DOHH2 (cell line): ENCODE measurements around the gene PAFAH2.

Experiments
- H3F3A ChIP-seq: fragments of 200-600 bp; sonication (generic), shearing (Covaris generic); 2 replicates; pipeline ENCODE4 v1.6.0; 2016; ENCODE audit warnings: antibody characterized with exemption, mild to moderate bottlenecking; ENCODE audit not compliant: control insufficient read depth, insufficient read depth
- H3K27ac ChIP-seq: fragments of 200-600 bp; sonication (generic); 2 replicates; pipeline ENCODE4 v1.5.1; 2014; ENCODE audit warnings: low read depth, mild to moderate bottlenecking, low read length, moderate library complexity
- H3K27me3 ChIP-seq: fragments of 200-600 bp; sonication (generic); 2 replicates; pipeline ENCODE4 v1.6.1; 2014; ENCODE audit warnings: mild to moderate bottlenecking, low read length, mixed read lengths; ENCODE audit not compliant: control insufficient read depth
- H3K36me3 ChIP-seq: fragments of 200-600 bp; sonication (generic); 2 replicates; pipeline ENCODE4 v1.6.1; 2014; ENCODE audit warnings: mild to moderate bottlenecking, low read length, moderate library complexity, mixed read lengths; ENCODE audit not compliant: control insufficient read depth
- H3K4me1 ChIP-seq: fragments of 200-600 bp; sonication (generic); 2 replicates; pipeline ENCODE4 v1.6.1; 2014; ENCODE audit warnings: mild to moderate bottlenecking, low read length, mixed read lengths; ENCODE audit not compliant: control insufficient read depth
- H3K4me2 ChIP-seq: fragments of 200-600 bp; sonication (generic); 2 replicates; pipeline ENCODE4 v1.6.0; 2014; ENCODE audit warnings: mild to moderate bottlenecking, low read length, moderate library complexity
- H3K4me3 ChIP-seq: fragments of 200-600 bp; sonication (generic); 2 replicates; pipeline ENCODE4 v1.5.1; 2014; ENCODE audit warnings: mild to moderate bottlenecking, low read length, mixed read lengths
- H3K79me2 ChIP-seq: fragments of 200-600 bp; sonication (generic); 2 replicates; pipeline ENCODE4 v1.6.1; 2014; ENCODE audit warnings: mild to moderate bottlenecking, low read length, mixed read lengths; ENCODE audit not compliant: control insufficient read depth
- H3K9me2 ChIP-seq: fragments of 200-600 bp; sonication (generic); replicated peaks from 2 replicates; pipeline ENCODE4 v1.6.1; 2014; ENCODE audit warnings: mild to moderate bottlenecking, low read length, mixed read lengths; ENCODE audit not compliant: control insufficient read depth
- H3K9me3 ChIP-seq: fragments of 200-600 bp; sonication (generic); 2 replicates; pipeline ENCODE4 v1.6.1; 2014; ENCODE audit warnings: antibody characterized with exemption, low read length, mixed read lengths; ENCODE audit not compliant: control insufficient read depth, insufficient read depth
- H4K20me1 ChIP-seq: fragments of 200-600 bp; sonication (generic); 2 replicates; pipeline ENCODE4 v1.6.0; 2014; ENCODE audit warnings: low read depth, mild to moderate bottlenecking, antibody characterized with exemption, low read length, moderate library complexity; ENCODE audit not compliant: control insufficient read depth, insufficient read depth
- EZH2phosphoT487 ChIP-seq: fragments of 200-600 bp; sonication (generic); IDR thresholded peaks from 2 replicates; pipeline ENCODE4 v1.6.1; 2017; ENCODE audit warnings: borderline replicate concordance, mild to moderate bottlenecking, antibody characterized with exemption, low read length, moderate library complexity, mixed read lengths
- TF ChIP-seq, protein P1 (sequence below): fragments of 200-600 bp; sonication (generic); IDR thresholded peaks from one replicate; pipeline ENCODE4 v1.5.1; 2014; ENCODE audit warnings: antibody characterized with exemption, mild to moderate bottlenecking, low read depth, low read length; ENCODE audit not compliant: poor library complexity, severe bottlenecking

Gene PAFAH2

DNA sequence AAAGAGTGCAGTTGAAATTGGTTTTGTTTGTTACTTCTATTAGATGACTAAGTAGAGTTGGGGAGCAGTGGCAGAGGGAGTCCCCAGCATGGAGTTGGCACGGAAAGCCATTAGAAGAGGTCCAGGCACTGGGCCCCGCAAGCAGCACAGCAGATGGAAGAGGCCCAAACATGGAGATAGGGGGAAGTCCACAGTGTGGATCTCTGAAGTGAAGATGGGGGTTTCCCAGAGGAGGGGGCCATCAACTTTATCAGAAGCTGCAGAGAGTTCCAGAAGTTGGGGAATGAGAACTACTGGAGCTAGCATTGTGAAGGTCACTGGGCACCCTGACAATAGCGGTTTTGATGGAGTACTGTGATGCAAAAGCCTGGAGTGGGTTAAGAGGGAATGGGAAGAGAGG is 30.6 kb downstream of the PAFAH2 start:
- Histone ChIP-seq H3K4me3 (no peak overlapping the region), H3K27me3 (no peaks in the 10 kb centered on the region), H3F3A (peaks cover 11% of the 10 kb centered on the region; the same call in 1 of the 2 replicates), H3K4me1 (peaks cover 47% of the 10 kb centered on the region), H3K36me3 (peaks cover 14% of the 10 kb centered on the region), H3K27ac (no peak overlapping the region), H4K20me1 (no peaks in the 10 kb centered on the region), H3K4me2 (no peak overlapping the region), H3K9me2 (no peaks in the 10 kb centered on the region), H3K79me2 (no peaks in the 10 kb centered on the region), H3K9me3 (no peaks in the 10 kb centered on the region)
- TF ChIP-seq EZH2phosphoT487, result no peak
- TF ChIP-seq, protein P1, sequence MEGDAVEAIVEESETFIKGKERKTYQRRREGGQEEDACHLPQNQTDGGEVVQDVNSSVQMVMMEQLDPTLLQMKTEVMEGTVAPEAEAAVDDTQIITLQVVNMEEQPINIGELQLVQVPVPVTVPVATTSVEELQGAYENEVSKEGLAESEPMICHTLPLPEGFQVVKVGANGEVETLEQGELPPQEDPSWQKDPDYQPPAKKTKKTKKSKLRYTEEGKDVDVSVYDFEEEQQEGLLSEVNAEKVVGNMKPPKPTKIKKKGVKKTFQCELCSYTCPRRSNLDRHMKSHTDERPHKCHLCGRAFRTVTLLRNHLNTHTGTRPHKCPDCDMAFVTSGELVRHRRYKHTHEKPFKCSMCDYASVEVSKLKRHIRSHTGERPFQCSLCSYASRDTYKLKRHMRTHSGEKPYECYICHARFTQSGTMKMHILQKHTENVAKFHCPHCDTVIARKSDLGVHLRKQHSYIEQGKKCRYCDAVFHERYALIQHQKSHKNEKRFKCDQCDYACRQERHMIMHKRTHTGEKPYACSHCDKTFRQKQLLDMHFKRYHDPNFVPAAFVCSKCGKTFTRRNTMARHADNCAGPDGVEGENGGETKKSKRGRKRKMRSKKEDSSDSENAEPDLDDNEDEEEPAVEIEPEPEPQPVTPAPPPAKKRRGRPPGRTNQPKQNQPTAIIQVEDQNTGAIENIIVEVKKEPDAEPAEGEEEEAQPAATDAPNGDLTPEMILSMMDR, result no peak

DNA sequence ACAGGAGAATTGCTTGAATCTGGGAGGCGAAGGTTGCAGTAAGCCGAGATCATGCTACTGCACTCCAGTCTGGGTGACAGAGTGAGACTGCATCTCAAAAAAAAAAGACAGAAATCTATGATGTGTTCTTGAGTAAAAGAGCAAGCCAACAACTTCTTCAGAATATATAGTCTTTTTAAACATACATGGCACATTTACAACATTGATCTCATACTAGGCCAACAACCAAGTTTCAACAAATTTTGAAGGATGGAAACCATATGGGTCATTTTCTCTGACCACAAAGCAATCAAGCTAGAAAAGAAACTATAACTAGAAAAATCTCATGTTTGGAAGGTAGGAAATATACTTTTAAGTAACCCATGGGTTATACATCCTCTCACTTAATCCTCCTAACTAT is 38.3 kb downstream of the PAFAH2 start:
- no peak overlapping the region for H3K4me3 ChIP-seq
- H3K79me2 ChIP-seq, result no peaks in the 10 kb centered on the region
- no peak overlapping the region for H3K27ac ChIP-seq
- H3K27me3 ChIP-seq, result no peaks in the 10 kb centered on the region
- no peaks in the 10 kb centered on the region for H4K20me1 ChIP-seq
- no peak overlapping the region for H3K4me2 ChIP-seq
- peaks cover under 1% of the 10 kb centered on the region; the same call in 1 of the 2 replicates for H3K4me1 ChIP-seq
- TF ChIP-seq, protein P1, result no peak
- no peak for TF ChIP-seq EZH2phosphoT487
- H3K9me3 ChIP-seq, result no peaks in the 10 kb centered on the region
- H3K36me3 ChIP-seq, result peaks cover 13% of the 10 kb centered on the region
- H3F3A ChIP-seq, result no peaks in the 10 kb centered on the region
- H3K9me2 ChIP-seq, result no peaks in the 10 kb centered on the region

DNA sequence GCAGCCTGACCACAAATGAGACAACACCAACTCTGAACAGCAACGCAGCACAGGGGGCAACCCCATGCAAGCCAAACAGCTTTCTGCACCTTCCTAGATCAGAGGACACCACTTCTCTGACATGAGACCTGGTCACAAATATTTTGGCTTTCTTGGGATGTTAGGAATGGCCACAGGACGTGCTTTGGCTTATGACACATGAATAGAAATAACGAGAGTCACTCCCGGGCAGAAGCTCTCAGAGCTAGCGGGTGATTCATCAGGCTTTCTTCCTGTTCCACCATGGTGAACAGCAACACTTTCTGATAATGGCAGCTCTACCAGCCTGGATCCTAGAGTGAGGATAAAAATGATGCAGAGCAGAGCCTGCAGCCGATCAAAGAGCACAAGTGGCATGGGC is 39.4 kb downstream of the PAFAH2 start:
- no peaks in the 10 kb centered on the region for H3K4me1 ChIP-seq
- no peak for TF ChIP-seq EZH2phosphoT487
- TF ChIP-seq, protein P1, result no peak
- H3K9me2 ChIP-seq, result no peaks in the 10 kb centered on the region
- peaks cover 13% of the 10 kb centered on the region for H3K36me3 ChIP-seq
- no peak overlapping the region for H3K4me2 ChIP-seq
- no peak overlapping the region for H3K27ac ChIP-seq
- no peaks in the 10 kb centered on the region for H3K9me3 ChIP-seq
- no peaks in the 10 kb centered on the region for H3K27me3 ChIP-seq
- H3F3A ChIP-seq, result no peaks in the 10 kb centered on the region
- H3K4me3 ChIP-seq, result no peak overlapping the region
- no peaks in the 10 kb centered on the region for H3K79me2 ChIP-seq
- H4K20me1 ChIP-seq, result no peaks in the 10 kb centered on the region

DNA sequence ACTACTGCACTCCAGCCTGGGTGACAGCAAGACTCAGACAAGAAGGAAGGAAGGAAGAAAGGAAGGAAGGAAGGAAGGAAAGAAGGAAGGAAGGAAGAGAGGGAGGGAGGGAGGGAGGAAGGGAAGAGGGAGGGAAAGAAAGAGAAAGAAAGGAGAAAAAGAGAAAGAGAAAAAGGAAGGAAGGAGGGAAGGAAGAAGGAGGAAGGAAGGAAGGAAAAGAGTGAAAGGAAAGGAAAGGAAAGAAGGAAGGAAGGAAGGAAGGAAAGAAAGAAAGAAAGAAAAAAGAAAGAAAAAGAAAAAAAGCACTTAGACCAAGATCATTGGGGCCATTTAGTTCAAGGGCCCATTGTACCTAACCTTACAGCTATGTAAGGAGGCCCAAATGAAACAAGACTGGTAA is 42.3 kb downstream of the PAFAH2 start:
- Histone ChIP-seq H3K4me2 (no peak overlapping the region), H3K79me2 (no peaks in the 10 kb centered on the region), H3K9me3 (no peaks in the 10 kb centered on the region), H3K4me3 (no peak overlapping the region), H3F3A (no peaks in the 10 kb centered on the region), H4K20me1 (no peaks in the 10 kb centered on the region), H3K27ac (no peak overlapping the region), H3K4me1 (no peaks in the 10 kb centered on the region), H3K9me2 (no peaks in the 10 kb centered on the region), H3K36me3 (0 out of 2 replicates have a peak, but pooled peaks cover 3% of the 10 kb centered on the region), H3K27me3 (no peaks in the 10 kb centered on the region)
- TF ChIP-seq EZH2phosphoT487, result no peak
- TF ChIP-seq, protein P1, result no peak
